ENCODE results near the gene DGCR2. TPM values are rescaled to one million over a fixed set of nuclear protein-coding genes. Genes with fewer than 3 reads are reported as not detected.

Gene DGCR2
- polyA plus RNA-seq, 1 donor = 49.1 TPM

- no peak for DNase-seq
Observed at GRCh38 chr22:19146215-19146968, 24.2 kb upstream of the DGCR2 start.

- DNase-seq = no peak
Observed at GRCh38 chr22:19143967-19144400, 21.8 kb upstream of the DGCR2 start.

GRCh38 chr22:19143212-19143611 is 21.0 kb upstream of the DGCR2 start:
- no peak for DNase-seq

GRCh38 chr22:19142394-19142793 is 20.2 kb upstream of the DGCR2 start:
- DNase-seq = no peak

GRCh38 chr22:19139974-19140373 is 17.8 kb upstream of the DGCR2 start:
- DNase-seq = no peak

GRCh38 chr22:19139001-19139356 is 16.8 kb upstream of the DGCR2 start:
- DNase-seq = no peak

GRCh38 chr22:19138217-19139000 is 16.2 kb upstream of the DGCR2 start:
- DNase-seq = no peak

GRCh38 chr22:19137384-19138216 is 15.4 kb upstream of the DGCR2 start:
- DNase-seq = no peak

GRCh38 chr22:19136915-19137314 is 14.7 kb upstream of the DGCR2 start:
- DNase-seq = no peak

GRCh38 chr22:19134874-19135273 is 12.7 kb upstream of the DGCR2 start:
- no peak for DNase-seq

GRCh38 chr22:19134176-19134831 is 12.1 kb upstream of the DGCR2 start:
- no peak for DNase-seq

GRCh38 chr22:19133561-19133960 is 11.3 kb upstream of the DGCR2 start:
- DNase-seq = no peak

- no peak for DNase-seq
Observed at GRCh38 chr22:19132693-19133400, 10.6 kb upstream of the DGCR2 start.

GRCh38 chr22:19132153-19132552 is 9.9 kb upstream of the DGCR2 start:
- DNase-seq = no peak

- no peak for DNase-seq
Observed at GRCh38 chr22:19131685-19132015, 9.4 kb upstream of the DGCR2 start.

GRCh38 chr22:19130959-19131684 is 8.9 kb upstream of the DGCR2 start, which contains the start of gene TSSK2:
TSS of gene TSSK2 (plus strand) at chr22:19131308. CDS start at chr22:19131400, 92 bp downstream.
- no peak for DNase-seq

GRCh38 chr22:19129871-19130270 is 7.7 kb upstream of the DGCR2 start:
- no peak for DNase-seq

GRCh38 chr22:19128946-19129727 is 6.9 kb upstream of the DGCR2 start:
- no peak for DNase-seq

- no peak for DNase-seq
Observed at GRCh38 chr22:19128009-19128401, 5.8 kb upstream of the DGCR2 start.

- no peak for DNase-seq
Observed at GRCh38 chr22:19127329-19128008, 5.3 kb upstream of the DGCR2 start.
